Ishikawa (cell line): ENCODE measurements around the gene KLHL5.

Source experiments
- CEBPB ChIP-seq: IDR thresholded peaks from 2 replicates; pipeline ENCODE4 v1.6.1; 2012
- CREB1 ChIP-seq: IDR thresholded peaks from 2 replicates; pipeline ENCODE4 v1.6.1; 2012; ENCODE audit warnings: low read depth
- EGR1 ChIP-seq: IDR thresholded peaks from 2 replicates; pipeline ENCODE4 v1.6.1; 2012
- EP300 ChIP-seq: IDR thresholded peaks from 2 replicates; pipeline ENCODE4 v1.6.1; 2012; ENCODE audit warnings: borderline replicate concordance
- FOXM1 ChIP-seq: IDR thresholded peaks from 2 replicates; pipeline ENCODE4 v1.6.1; 2012; ENCODE audit warnings: low read depth, borderline replicate concordance
- MAX ChIP-seq: IDR thresholded peaks from 2 replicates; pipeline ENCODE4 v1.6.1; 2012
- NFIC ChIP-seq: IDR thresholded peaks from 2 replicates; pipeline ENCODE4 v1.6.1; 2012
- RAD21 ChIP-seq: IDR thresholded peaks from 2 replicates; pipeline ENCODE4 v1.6.1; 2012; ENCODE audit warnings: low read depth
- TAF1 ChIP-seq: IDR thresholded peaks from 2 replicates; pipeline ENCODE4 v1.6.1; 2012; ENCODE audit warnings: low read depth, mild to moderate bottlenecking
- TCF12 ChIP-seq: IDR thresholded peaks from 2 replicates; pipeline ENCODE4 v1.6.1; 2012; ENCODE audit warnings: low read depth
- TEAD4 ChIP-seq: IDR thresholded peaks from 2 replicates; pipeline ENCODE4 v1.6.1; 2012
- YY1 ChIP-seq: IDR thresholded peaks from 2 replicates; pipeline ENCODE4 v1.6.1; 2012; ENCODE audit warnings: low read depth
- ZBTB7A ChIP-seq: IDR thresholded peaks from 2 replicates; pipeline ENCODE4 v1.6.1; 2012; ENCODE audit warnings: low read depth
- TF ChIP-seq, protein P1 (sequence below): IDR thresholded peaks from 2 replicates; pipeline ENCODE4 v1.6.1; 2012
- TF ChIP-seq, protein P2 (sequence below): IDR thresholded peaks from 2 replicates; pipeline ENCODE4 v1.6.1; 2012; ENCODE audit warnings: low read depth, mild to moderate bottlenecking

Gene KLHL5

GRCh38 chr4:39029752-39030694, 32.0 kb upstream of the KLHL5 start:
- TF ChIP-seq EGR1 (no peak), CEBPB (no peak), YY1 (no peak), TEAD4 (no peak), TCF12 (no peak), EP300 (no peak), MAX (no peak), ZBTB7A (no peak), FOXM1 (no peak), TAF1 (no peak), RAD21 (no peak), NFIC (no peak), CREB1 (no peak)
- TF ChIP-seq, protein P1, sequence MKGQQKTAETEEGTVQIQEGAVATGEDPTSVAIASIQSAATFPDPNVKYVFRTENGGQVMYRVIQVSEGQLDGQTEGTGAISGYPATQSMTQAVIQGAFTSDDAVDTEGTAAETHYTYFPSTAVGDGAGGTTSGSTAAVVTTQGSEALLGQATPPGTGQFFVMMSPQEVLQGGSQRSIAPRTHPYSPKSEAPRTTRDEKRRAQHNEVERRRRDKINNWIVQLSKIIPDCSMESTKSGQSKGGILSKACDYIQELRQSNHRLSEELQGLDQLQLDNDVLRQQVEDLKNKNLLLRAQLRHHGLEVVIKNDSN, result no peak
- TF ChIP-seq, protein P2, sequence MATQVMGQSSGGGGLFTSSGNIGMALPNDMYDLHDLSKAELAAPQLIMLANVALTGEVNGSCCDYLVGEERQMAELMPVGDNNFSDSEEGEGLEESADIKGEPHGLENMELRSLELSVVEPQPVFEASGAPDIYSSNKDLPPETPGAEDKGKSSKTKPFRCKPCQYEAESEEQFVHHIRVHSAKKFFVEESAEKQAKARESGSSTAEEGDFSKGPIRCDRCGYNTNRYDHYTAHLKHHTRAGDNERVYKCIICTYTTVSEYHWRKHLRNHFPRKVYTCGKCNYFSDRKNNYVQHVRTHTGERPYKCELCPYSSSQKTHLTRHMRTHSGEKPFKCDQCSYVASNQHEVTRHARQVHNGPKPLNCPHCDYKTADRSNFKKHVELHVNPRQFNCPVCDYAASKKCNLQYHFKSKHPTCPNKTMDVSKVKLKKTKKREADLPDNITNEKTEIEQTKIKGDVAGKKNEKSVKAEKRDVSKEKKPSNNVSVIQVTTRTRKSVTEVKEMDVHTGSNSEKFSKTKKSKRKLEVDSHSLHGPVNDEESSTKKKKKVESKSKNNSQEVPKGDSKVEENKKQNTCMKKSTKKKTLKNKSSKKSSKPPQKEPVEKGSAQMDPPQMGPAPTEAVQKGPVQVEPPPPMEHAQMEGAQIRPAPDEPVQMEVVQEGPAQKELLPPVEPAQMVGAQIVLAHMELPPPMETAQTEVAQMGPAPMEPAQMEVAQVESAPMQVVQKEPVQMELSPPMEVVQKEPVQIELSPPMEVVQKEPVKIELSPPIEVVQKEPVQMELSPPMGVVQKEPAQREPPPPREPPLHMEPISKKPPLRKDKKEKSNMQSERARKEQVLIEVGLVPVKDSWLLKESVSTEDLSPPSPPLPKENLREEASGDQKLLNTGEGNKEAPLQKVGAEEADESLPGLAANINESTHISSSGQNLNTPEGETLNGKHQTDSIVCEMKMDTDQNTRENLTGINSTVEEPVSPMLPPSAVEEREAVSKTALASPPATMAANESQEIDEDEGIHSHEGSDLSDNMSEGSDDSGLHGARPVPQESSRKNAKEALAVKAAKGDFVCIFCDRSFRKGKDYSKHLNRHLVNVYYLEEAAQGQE, result no peak

DNA sequence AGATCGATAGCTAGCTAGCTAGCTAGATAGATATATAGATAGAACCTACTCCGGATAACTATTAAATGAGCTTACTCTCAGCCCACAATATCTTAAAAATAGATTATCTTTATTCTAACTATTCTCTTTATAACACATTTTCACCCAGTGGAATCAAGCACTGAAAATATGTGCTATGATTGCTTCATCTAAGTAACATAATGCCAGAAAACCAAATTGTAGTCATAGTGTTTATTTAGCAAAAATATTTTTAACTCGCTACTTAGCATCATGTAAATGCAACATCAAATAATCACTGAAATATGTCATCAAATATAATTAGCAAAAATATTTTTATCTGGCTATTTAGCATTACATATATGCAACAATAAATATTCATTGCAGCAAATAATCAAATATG, 31.3 kb upstream of the KLHL5 start:
- no peak for TF ChIP-seq TCF12
- no peak for TF ChIP-seq ZBTB7A
- no peak for TF ChIP-seq NFIC
- no peak for TF ChIP-seq TAF1
- no peak for TF ChIP-seq RAD21
- TF ChIP-seq, protein P2, result no peak
- no peak for TF ChIP-seq EP300
- TF ChIP-seq FOXM1, result no peak
- TF ChIP-seq, protein P1, result no peak
- no peak for TF ChIP-seq CREB1
- TF ChIP-seq MAX, result no peak

- no peak for TF ChIP-seq ZBTB7A
- no peak for TF ChIP-seq CEBPB
- TF ChIP-seq, protein P2, result no peak
- no peak for TF ChIP-seq FOXM1
- TF ChIP-seq RAD21, result no peak
- no peak for TF ChIP-seq CREB1
- no peak for TF ChIP-seq MAX
- no peak for TF ChIP-seq TEAD4
- TF ChIP-seq TCF12, result no peak
- TF ChIP-seq EGR1, result no peak
- no peak for TF ChIP-seq TAF1
- TF ChIP-seq EP300, result no peak
- TF ChIP-seq, protein P1, result no peak
- TF ChIP-seq NFIC, result no peak
Measured at GRCh38 chr4:39032218-39033085, 29.6 kb upstream of the KLHL5 start, which contains the start of gene TMEM156. Gene TMEM156 (minus strand): TSS chr4:39032409. CDS start chr4:39032313, 96 bp downstream.
